ENCODE measurements around the gene PCDHGA9.
"Not testable (repeated sequence)": the region's sequence is repeated elsewhere in the genome, so short reads cannot be mapped to it uniquely, and the experiment has no call there.

PCDHGA9 gene

GRCh38 chr5:141383345-141383744, 19.2 kb upstream of the PCDHGA9 start:
- DNase-seq (ENCODE audit: low read depth in 2 of 2), result no peak

GRCh38 chr5:141384471-141385267, 17.9 kb upstream of the PCDHGA9 start:
- DNase-seq (ENCODE audit: low read depth in 2 of 2), result no peak

GRCh38 chr5:141387557-141388311, 14.8 kb upstream of the PCDHGA9 start, which contains the start of gene PCDHGB4:
TSS of gene PCDHGB4 (plus strand) at chr5:141387698. CDS start at chr5:141387885, 187 bp downstream.
- DNase-seq (ENCODE audit: low read depth in 2 of 2), result not testable (repeated sequence)

- no peak for DNase-seq (ENCODE audit: low read depth in 2 of 2)
These were observed 13.9 kb upstream of the PCDHGA9 start for GRCh38 chr5:141388661-141389060.

- DNase-seq (ENCODE audit: low read depth in 2 of 2), result no peak
These were observed 13.2 kb upstream of the PCDHGA9 start for GRCh38 chr5:141389153-141390042.

GRCh38 chr5:141392429-141393198, 10.0 kb upstream of the PCDHGA9 start, which contains the start of gene PCDHGA8:
TSS of gene PCDHGA8 (plus strand) at chr5:141392633. CDS start at chr5:141392814, 181 bp downstream.
- DNase-seq (ENCODE audit: low read depth in 2 of 2), result no peak

- DNase-seq (ENCODE audit: low read depth in 2 of 2), result no peak
These were observed 9.3 kb upstream of the PCDHGA9 start for GRCh38 chr5:141393267-141393666.

- not testable (repeated sequence) for DNase-seq (ENCODE audit: low read depth in 2 of 2)
These were observed 8.0 kb upstream of the PCDHGA9 start for GRCh38 chr5:141394401-141395187.

- not testable (repeated sequence) for DNase-seq (ENCODE audit: low read depth in 2 of 2)
These were observed 4.6 kb upstream of the PCDHGA9 start, which contains the start of gene PCDHGB5 for GRCh38 chr5:141397756-141398551. TSS of gene PCDHGB5 (plus strand) at chr5:141397947. CDS start at chr5:141398128, 181 bp downstream.

- no peak for DNase-seq (ENCODE audit: low read depth in 2 of 2)
These were observed 4.0 kb upstream of the PCDHGA9 start for GRCh38 chr5:141398608-141399007.

- DNase-seq (ENCODE audit: low read depth in 2 of 2), result no peak
These were observed 2.9 kb upstream of the PCDHGA9 start for GRCh38 chr5:141399555-141400258.

- DNase-seq (ENCODE audit: low read depth in 2 of 2), result no peak
These were observed 809 bp downstream of the PCDHGA9 start for GRCh38 chr5:141403387-141403786.

GRCh38 chr5:141407790-141408505, 5.4 kb downstream of the PCDHGA9 start, which contains the start of gene PCDHGB6:
TSS of gene PCDHGB6 (plus strand) at chr5:141408021. CDS start at chr5:141408203, 182 bp downstream.
- DNase-seq (ENCODE audit: low read depth in 2 of 2), result not testable (repeated sequence)

- DNase-seq (ENCODE audit: low read depth in 2 of 2), result no peak
These were observed 7.2 kb downstream of the PCDHGA9 start for GRCh38 chr5:141409598-141410306.

- no peak for DNase-seq (ENCODE audit: low read depth in 2 of 2)
These were observed 9.0 kb downstream of the PCDHGA9 start for GRCh38 chr5:141411575-141411974.

- peak in 1 of 2 donors; percentile 26 for DNase-seq (ENCODE audit: low read depth in 2 of 2)
These were observed 10.4 kb downstream of the PCDHGA9 start, which contains the start of gene PCDHGA10 for GRCh38 chr5:141412854-141413539. TSS of gene PCDHGA10 (plus strand) at chr5:141412987. CDS start at chr5:141413176, 189 bp downstream.

Data from stimulated activated CD8-positive, alpha-beta memory T cell treated with anti-CD3 and anti-CD28 coated beads, Interleukin-2, amount 100 ng/mL, for 48 hours (primary cell).